Smooth muscle cell (in vitro differentiated cells): ENCODE results near the gene CCDC30. TPM values are rescaled to one million over a fixed set of nuclear protein-coding genes. Genes with fewer than 3 reads are reported as not detected.

Source experiments
- DNase-seq: peaks from one replicate; lab custom pipeline; 2025; ENCODE audit not compliant: unreplicated experiment; lab: John Stamatoyannopoulos, UW
- H2AFZ ChIP-seq: fragments of 200-600 bp; sonication (generic); 2 replicates; pipeline ENCODE4 v1.6.0; 2016; ENCODE audit warnings: antibody characterized with exemption, low read depth, mild to moderate bottlenecking
- H3F3A ChIP-seq: fragments of 200-600 bp; sonication (generic); 2 replicates; pipeline ENCODE4 v1.6.0; 2017; ENCODE audit warnings: antibody characterized with exemption, low read depth
- H3K27ac ChIP-seq: fragments of 200-600 bp; sonication (generic); 2 replicates; pipeline ENCODE4 v1.5.1; 2016; ENCODE audit warnings: low read depth, mild to moderate bottlenecking
- H3K27me3 ChIP-seq: fragments of 200-600 bp; sonication (generic); 2 replicates; pipeline ENCODE4 v1.6.1; 2016; ENCODE audit warnings: low read depth, mild to moderate bottlenecking
- H3K36me3 ChIP-seq: fragments of 200-600 bp; sonication (generic); 2 replicates; pipeline ENCODE4 v1.5.1; 2016; ENCODE audit warnings: low read depth
- H3K4me1 ChIP-seq: fragments of 200-600 bp; sonication (generic); 2 replicates; pipeline ENCODE4 v1.5.1; 2016; ENCODE audit warnings: low read depth
- H3K4me2 ChIP-seq: fragments of 200-600 bp; sonication (generic); 2 replicates; pipeline ENCODE4 v1.6.0; 2016; ENCODE audit warnings: mild to moderate bottlenecking
- H3K4me3 ChIP-seq: fragments of 200-600 bp; sonication (generic); 2 replicates; pipeline ENCODE4 v1.5.1; 2016; ENCODE audit warnings: mild to moderate bottlenecking
- H3K79me2 ChIP-seq: fragments of 200-600 bp; sonication (generic); 2 replicates; pipeline ENCODE4 v1.6.0; 2016; ENCODE audit warnings: low read depth, mild to moderate bottlenecking
- H3K9ac ChIP-seq: fragments of 200-600 bp; sonication (generic); 2 replicates; pipeline ENCODE4 v1.6.0; 2016; ENCODE audit warnings: low read depth
- H3K9me3 ChIP-seq: fragments of 200-600 bp; sonication (generic); replicated peaks from 2 replicates; pipeline ENCODE4 v1.5.1; 2016; ENCODE audit warnings: low read depth
- H4K20me1 ChIP-seq: fragments of 200-600 bp; sonication (generic); 2 replicates; pipeline ENCODE4 v1.6.0; 2016; ENCODE audit warnings: low read depth
- WGBS: methylation state at CpG from one replicate; pipeline ENCODE4 v1.1.7; 2016; ENCODE audit warnings: low lambda C conversion rate; 5-methylcytosine and 5-hydroxymethylcytosine counted together
- polyA plus RNA-seq: library from polyadenylated mRNA; unstranded; fragments of >200 nt; fragmentation: Nextera tagmentation; extraction: Ambion mirVana; gene quantifications from 2 replicates; pipeline ENCODE4 v1.2.1, GENCODE V29; 2016
- total RNA-seq: library from RNA; depleted of rRNA; stranded (reverse); fragments of >200 nt; gene quantifications from 2 replicates; pipeline ENCODE4 v1.2.3, GENCODE V29; 2014
- TF ChIP-seq, protein P1 (sequence below): fragments of 200-600 bp; sonication (generic); IDR thresholded peaks from 2 replicates; pipeline ENCODE4 v1.5.1; 2017; ENCODE audit warnings: borderline replicate concordance, mild to moderate bottlenecking, antibody characterized with exemption; ENCODE audit not compliant: insufficient read depth, poor library complexity, severe bottlenecking

CCDC30 gene
- total and polyA plus RNA-seq, 2 experiments from 2014 or later = 1.2 to 1.6 TPM

DNA sequence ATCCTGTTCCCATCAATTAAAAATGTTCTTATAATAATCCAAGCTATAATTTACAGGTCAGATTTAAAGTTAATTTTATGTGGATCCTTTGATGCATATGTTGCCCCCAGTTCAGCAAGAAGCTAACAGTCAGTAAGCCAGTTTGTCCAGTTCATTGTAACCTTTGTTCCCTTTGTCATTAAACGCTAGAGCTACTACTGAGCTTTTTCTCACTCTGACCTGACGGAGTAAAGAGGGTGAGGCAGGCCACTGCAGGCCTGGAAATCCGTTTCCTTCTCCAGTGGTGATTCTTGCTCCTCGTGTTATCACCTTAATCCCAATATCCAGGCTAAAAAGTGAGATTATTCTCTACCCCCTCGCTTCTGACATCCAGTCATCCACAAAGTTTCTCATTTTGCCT lies 229.4 kb downstream of the CCDC30 start:
- TF ChIP-seq, protein P1, sequence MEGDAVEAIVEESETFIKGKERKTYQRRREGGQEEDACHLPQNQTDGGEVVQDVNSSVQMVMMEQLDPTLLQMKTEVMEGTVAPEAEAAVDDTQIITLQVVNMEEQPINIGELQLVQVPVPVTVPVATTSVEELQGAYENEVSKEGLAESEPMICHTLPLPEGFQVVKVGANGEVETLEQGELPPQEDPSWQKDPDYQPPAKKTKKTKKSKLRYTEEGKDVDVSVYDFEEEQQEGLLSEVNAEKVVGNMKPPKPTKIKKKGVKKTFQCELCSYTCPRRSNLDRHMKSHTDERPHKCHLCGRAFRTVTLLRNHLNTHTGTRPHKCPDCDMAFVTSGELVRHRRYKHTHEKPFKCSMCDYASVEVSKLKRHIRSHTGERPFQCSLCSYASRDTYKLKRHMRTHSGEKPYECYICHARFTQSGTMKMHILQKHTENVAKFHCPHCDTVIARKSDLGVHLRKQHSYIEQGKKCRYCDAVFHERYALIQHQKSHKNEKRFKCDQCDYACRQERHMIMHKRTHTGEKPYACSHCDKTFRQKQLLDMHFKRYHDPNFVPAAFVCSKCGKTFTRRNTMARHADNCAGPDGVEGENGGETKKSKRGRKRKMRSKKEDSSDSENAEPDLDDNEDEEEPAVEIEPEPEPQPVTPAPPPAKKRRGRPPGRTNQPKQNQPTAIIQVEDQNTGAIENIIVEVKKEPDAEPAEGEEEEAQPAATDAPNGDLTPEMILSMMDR = no peak
- 58% methylated on average over 5 of the region's 5 CpGs for WGBS
- H4K20me1 ChIP-seq = peaks cover 93% of the 10 kb centered on the region
- no peaks in the 10 kb centered on the region for H3F3A ChIP-seq
- no peaks in the 10 kb centered on the region for H3K27me3 ChIP-seq
- no peak for DNase-seq
- H2AFZ ChIP-seq = no peak overlapping the region
- H3K79me2 ChIP-seq = peaks cover 90% of the 10 kb centered on the region
- H3K9me3 ChIP-seq = no peaks in the 10 kb centered on the region
- peak overlapping the region; percentile 13 for H3K27ac ChIP-seq
- no peak overlapping the region for H3K4me2 ChIP-seq
- H3K4me3 ChIP-seq = no peak overlapping the region
- peaks cover 5% of the 10 kb centered on the region for H3K36me3 ChIP-seq
- H3K4me1 ChIP-seq = peaks cover 19% of the 10 kb centered on the region
- no peak overlapping the region for H3K9ac ChIP-seq

DNA sequence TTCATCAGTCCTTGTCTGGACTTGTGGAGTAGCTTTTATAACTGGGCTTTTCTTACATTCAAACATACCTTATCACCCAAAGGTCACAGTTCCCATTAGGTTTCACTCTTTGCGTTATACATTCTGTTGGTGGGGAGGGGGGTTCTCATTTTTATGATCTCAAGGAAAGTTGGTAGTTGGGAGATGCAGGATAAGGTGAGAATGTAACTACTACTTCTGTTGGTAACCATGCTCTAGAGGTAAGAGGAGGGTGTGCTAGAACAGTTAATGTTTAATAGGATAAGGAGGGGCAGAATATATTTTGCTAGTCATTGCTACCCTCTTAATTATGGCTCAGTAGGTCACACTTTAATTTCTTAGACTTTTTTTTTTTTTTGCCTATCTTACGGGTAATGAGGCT lies 229.8 kb downstream of the CCDC30 start:
- H4K20me1 ChIP-seq = peaks cover 93% of the 10 kb centered on the region
- no peaks in the 10 kb centered on the region for H3K9me3 ChIP-seq
- no peak overlapping the region for H3K4me2 ChIP-seq
- 95% methylated on average over 2 of the region's 2 CpGs for WGBS
- H3K4me3 ChIP-seq = no peak overlapping the region
- H3K79me2 ChIP-seq = peaks cover 85% of the 10 kb centered on the region
- DNase-seq = no peak
- H3K27me3 ChIP-seq = no peaks in the 10 kb centered on the region
- H3K27ac ChIP-seq = peak overlapping the region; percentile 13
- H3K9ac ChIP-seq = no peak overlapping the region
- no peak overlapping the region for H2AFZ ChIP-seq
- H3F3A ChIP-seq = no peaks in the 10 kb centered on the region
- peaks cover 17% of the 10 kb centered on the region for H3K4me1 ChIP-seq
- H3K36me3 ChIP-seq = peaks cover 10% of the 10 kb centered on the region
- TF ChIP-seq, protein P1 = no peak

DNA sequence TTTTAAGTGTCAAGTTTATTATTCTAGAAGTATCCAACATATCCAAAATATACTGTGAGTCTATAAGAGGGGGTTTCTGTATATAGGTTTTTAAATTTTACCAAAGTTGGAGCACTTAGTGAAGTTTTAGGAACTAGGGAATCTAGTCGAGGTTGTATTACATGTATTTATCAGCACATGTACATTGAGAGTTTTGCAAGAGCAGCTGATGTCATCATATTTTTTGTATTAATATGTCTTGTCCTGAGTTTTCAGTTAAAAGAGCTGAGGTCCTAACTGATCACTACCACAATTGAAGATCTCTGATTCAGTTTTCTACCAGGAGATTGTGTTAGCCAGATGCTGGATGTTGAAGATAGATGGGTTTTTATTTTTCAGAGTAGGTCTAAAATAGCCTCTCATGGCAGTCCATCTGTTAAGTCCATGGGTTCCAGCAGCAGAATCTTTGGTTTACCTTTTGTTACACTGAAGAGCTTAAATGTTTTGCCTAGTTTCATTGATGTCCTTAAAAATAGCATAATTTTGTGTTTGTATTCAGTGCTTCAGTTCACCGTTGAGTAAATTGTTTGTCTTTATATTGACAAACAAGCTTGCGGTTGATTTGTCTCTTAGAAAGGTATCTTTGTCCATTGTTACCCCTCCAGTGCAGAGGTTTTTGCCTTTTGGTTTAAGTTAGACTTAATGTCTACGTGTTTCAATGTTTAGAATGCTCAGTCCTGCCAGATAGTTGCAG lies 235.2 kb downstream of the CCDC30 start:
- Histone ChIP-seq H3K36me3 (peaks cover 34% of the 10 kb centered on the region), H3K4me1 (no peaks in the 10 kb centered on the region), H3K9me3 (no peaks in the 10 kb centered on the region), H2AFZ (no peak overlapping the region), H4K20me1 (peaks cover 63% of the 10 kb centered on the region), H3K27me3 (no peaks in the 10 kb centered on the region), H3K4me3 (no peak overlapping the region), H3K79me2 (peaks cover 40% of the 10 kb centered on the region), H3F3A (no peaks in the 10 kb centered on the region), H3K9ac (no peak overlapping the region), H3K4me2 (no peak overlapping the region), H3K27ac (no peak overlapping the region)
- TF ChIP-seq, protein P1 = no peak
- 98% methylated on average over 4 of the region's 4 CpGs for WGBS
- DNase-seq = no peak

DNA sequence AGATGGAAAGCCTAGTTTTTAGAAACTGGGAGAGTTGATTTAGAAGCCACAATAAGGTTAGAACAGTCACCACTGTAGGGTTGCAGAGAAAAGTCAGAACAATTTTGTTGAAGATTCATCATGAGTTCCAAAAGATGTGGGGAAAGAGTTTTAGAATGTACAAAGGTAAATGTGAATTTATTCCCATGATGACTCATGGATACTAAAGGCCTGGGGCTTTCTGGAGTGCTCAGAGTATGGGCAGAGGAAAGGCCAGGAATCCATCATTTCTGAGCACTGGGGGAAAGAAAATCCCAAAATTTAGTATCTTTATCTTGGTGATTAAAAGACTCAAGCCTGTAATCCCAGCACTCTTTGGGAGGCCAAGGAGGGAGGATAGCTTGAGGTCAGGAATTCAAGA lies 236.9 kb downstream of the CCDC30 start:
- Histone ChIP-seq H3K9ac (no peak overlapping the region), H3F3A (peaks cover 5% of the 10 kb centered on the region), H4K20me1 (peaks cover 49% of the 10 kb centered on the region), H3K27me3 (no peaks in the 10 kb centered on the region), H3K79me2 (peaks cover 26% of the 10 kb centered on the region), H2AFZ (no peak overlapping the region), H3K36me3 (peaks cover 37% of the 10 kb centered on the region), H3K4me3 (no peak overlapping the region), H3K9me3 (no peaks in the 10 kb centered on the region), H3K4me2 (no peak overlapping the region), H3K4me1 (no peaks in the 10 kb centered on the region), H3K27ac (no peak overlapping the region)
- TF ChIP-seq, protein P1 = no peak
- DNase-seq = no peak
